Esophagus squamous epithelium (tissue), 5 donors: ENCODE measurements around the gene MSANTD3. TPM values are rescaled to one million over a fixed set of nuclear protein-coding genes. Genes with fewer than 3 reads are reported as not detected.
A peak's percentile ranks its signal among the peaks of the same experiment; 100 is the strongest.

Experiments used
- DNase-seq: peaks from one replicate; lab custom pipeline; 2025; lab: John Stamatoyannopoulos, UW
- H3K27ac ChIP-seq, 4 donors: fragments of 200-600 bp; sonication (generic); one replicate each; pipeline ENCODE4 v1.5.1; 2016 to 2019; ENCODE audit warnings: mild to moderate bottlenecking in 1 of 4
- H3K27me3 ChIP-seq, 4 donors: fragments of 200-600 bp; sonication (generic); 1 replicate in 3 of 4; 2 replicates in 1 of 4; pipeline versions ENCODE4 v1.5.1 to v1.6.0; 2017 to 2021; ENCODE audit warnings: antibody characterized with exemption in 1 of 4
- H3K36me3 ChIP-seq, 3 donors: fragments of 200-600 bp; sonication (generic); one replicate each; pipeline ENCODE4 v1.5.1; 2016 to 2019
- H3K4me1 ChIP-seq, 3 donors: fragments of 200-600 bp; sonication (generic); one replicate each; pipeline ENCODE4 v1.5.1; 2017 to 2019
- H3K4me3 ChIP-seq, 4 donors: fragments of 200-600 bp; sonication (generic); 1 replicate in 3 of 4; 2 replicates in 1 of 4; pipeline ENCODE4 v1.5.1; 2016 to 2019; ENCODE audit warnings: mild to moderate bottlenecking in 2 of 4, moderate library complexity in 1 of 4
- H3K9me3 ChIP-seq, 3 donors: fragments of 200-600 bp; sonication (generic); one replicate each; pipeline ENCODE4 v1.5.1; 2016 to 2019
- CTCF ChIP-seq, 6 experiments: fragments of 450-650 bp in 4 of 6; fragments of 200-600 bp in 2 of 6; sonication (generic) in 2 of 6; IDR thresholded peaks; one replicate each; pipeline ENCODE4 v1.5.1; 2016 to 2019; ENCODE audit warnings: antibody characterized with exemption in 6 of 6, mild to moderate bottlenecking in 4 of 6, moderate library complexity in 4 of 6
- POLR2A ChIP-seq, 4 donors: fragments of 450-650 bp; IDR thresholded peaks; one replicate each; pipeline ENCODE4 v1.6.1; 2017; ENCODE audit warnings: antibody characterized with exemption in 4 of 4, mild to moderate bottlenecking in 4 of 4, moderate library complexity in 3 of 4
- WGBS, 2 donors: methylation state at CpG; one replicate each; pipeline ENCODE4 v1.1.5; 2018; 5-methylcytosine and 5-hydroxymethylcytosine counted together
- intact Hi-C: fragments of 100-400 bp; cut with DNase I; formaldehyde crosslinking; loops from one replicate; pipeline ENCODE4 v1.15.0; 2022
- total RNA-seq, 4 donors: library from RNA; depleted of rRNA; stranded (reverse); fragments of >200 nt; gene quantifications; one replicate each; pipeline ENCODE4 v1.1.0, GENCODE V29; 2016
- donor health status: DM: yes; HTN: yes; CAD: no.

The MSANTD3 gene
- total RNA-seq, 4 donors from 2014 or later: 14.9 to 24.2 (median 18.1) TPM

GRCh38 chr9:100466829-100467221 lies 39.9 kb downstream of the MSANTD3 start:
- no peaks in the 10 kb centered on the region for H3K4me1 ChIP-seq
- no peaks in the 10 kb centered on the region for H3K9me3 ChIP-seq
- 63 to 81% methylated on average over 1 of the region's 1 CpG for WGBS, 2 donors
- no peak overlapping the region for H3K4me3 ChIP-seq
- H3K36me3 ChIP-seq: no peaks in the 10 kb centered on the region
- DNase-seq: no peak
- TF ChIP-seq CTCF (IDR thresholded peaks at IDR 0.05): no peak
- no peak for TF ChIP-seq POLR2A (IDR thresholded peaks at IDR 0.05)
- H3K27me3 ChIP-seq: no peaks in the 10 kb centered on the region
- H3K27ac ChIP-seq: no peak overlapping the region
- intact Hi-C loops: no loop called here

- intact Hi-C loops: no loop called here
- no peak for DNase-seq
- no peak overlapping the region for H3K4me3 ChIP-seq
- no peak overlapping the region for H3K27ac ChIP-seq
- no peak for TF ChIP-seq POLR2A (IDR thresholded peaks at IDR 0.05)
- TF ChIP-seq CTCF (IDR thresholded peaks at IDR 0.05): no peak
- WGBS, 2 donors: 94 to 100% methylated on average over 6 of the region's 6 CpGs
- peaks cover 0 to 8% (median 0%) of the 10 kb centered on the region in 4 donors for H3K27me3 ChIP-seq
- peaks cover 0 to 6% (median 0%) of the 10 kb centered on the region in 3 donors for H3K4me1 ChIP-seq
- no peaks in the 10 kb centered on the region for H3K9me3 ChIP-seq
- H3K36me3 ChIP-seq: no peaks in the 10 kb centered on the region
These were observed 41.1 kb downstream of the MSANTD3 start for GRCh38 chr9:100468041-100468440.

GRCh38 chr9:100472268-100472667 lies 45.3 kb downstream of the MSANTD3 start:
- Histone ChIP-seq H3K36me3 (no peaks in the 10 kb centered on the region), H3K4me1 (peaks cover 7 to 17% (median 9%) of the 10 kb centered on the region in 3 donors), H3K4me3 (peak overlapping the region in 2 of 4 donors; percentile 58 to 67), H3K9me3 (no peaks in the 10 kb centered on the region), H3K27me3 (peaks cover 0 to 28% (median 0%) of the 10 kb centered on the region in 4 donors), H3K27ac (no peak overlapping the region)
- DNase-seq: no peak
- intact Hi-C loops: no loop called here
- TF ChIP-seq POLR2A (IDR thresholded peaks at IDR 0.05) (no peak), CTCF (IDR thresholded peaks at IDR 0.05) (no peak)
- WGBS, 2 donors: 72 to 82% methylated on average over 3 of the region's 3 CpGs

- Histone ChIP-seq H3K36me3 (no peaks in the 10 kb centered on the region), H3K4me3 (peak within 1 kb of the TSS; percentile 49 to 67 (median 56)), H3K27me3 (peaks cover 0 to 28% (median 0%) of the 10 kb centered on the region in 4 donors), H3K9me3 (no peaks in the 10 kb centered on the region), H3K4me1 (peaks cover 7 to 17% (median 9%) of the 10 kb centered on the region in 3 donors), H3K27ac (no peak within 1 kb of the TSS)
- TF ChIP-seq POLR2A (IDR thresholded peaks at IDR 0.05) (no peak), CTCF (IDR thresholded peaks at IDR 0.05) (no peak)
- no peak for DNase-seq
- WGBS, 2 donors: 5 to 7% methylated on average over 7 to 9 of the region's 54 CpGs
- intact Hi-C loops: no loop called here
These were observed 45.9 kb downstream of the MSANTD3 start, which contains the start of gene TMEFF1 for GRCh38 chr9:100472788-100473275. TMEFF1 (plus strand) TSS chr9:100473149; CDS start chr9:100473545, 396 bp downstream.

- Histone ChIP-seq H3K27me3 (peaks cover 0 to 28% (median 0%) of the 10 kb centered on the region in 4 donors), H3K4me3 (peak overlapping the region; percentile 49 to 67 (median 56)), H3K27ac (no peak overlapping the region), H3K9me3 (no peaks in the 10 kb centered on the region), H3K4me1 (peaks cover 7 to 17% (median 9%) of the 10 kb centered on the region in 3 donors), H3K36me3 (no peaks in the 10 kb centered on the region)
- 0 to 1% methylated on average over 16 to 18 of the region's 108 CpGs for WGBS, 2 donors
- intact Hi-C loops: no loop called here
- no peak for TF ChIP-seq CTCF (IDR thresholded peaks at IDR 0.05)
- no peak for TF ChIP-seq POLR2A (IDR thresholded peaks at IDR 0.05)
- DNase-seq: no peak
These were observed 46.5 kb downstream of the MSANTD3 start for GRCh38 chr9:100473276-100474081.
